Activated CD4-positive, alpha-beta T cell treated with anti-CD3 and anti-CD28 coated beads, Interleukin-2, Interleukin-4, amounts not matched to agents 100 ng/mL and 50 ng/mL, durations not matched to agents 16 hours and 8 hours (primary cell): Measurements from ENCODE around the gene DLGAP1.
"Not testable (repeated sequence)": the region's sequence is repeated elsewhere in the genome, so short reads cannot be mapped to it uniquely, and the experiment has no call there.

Experiments
- DNase-seq: peaks from one replicate; pipeline ENCODE4 v3.0.0-alpha.2; 2020; ENCODE audit warnings: low spot score

The DLGAP1 gene

DNA sequence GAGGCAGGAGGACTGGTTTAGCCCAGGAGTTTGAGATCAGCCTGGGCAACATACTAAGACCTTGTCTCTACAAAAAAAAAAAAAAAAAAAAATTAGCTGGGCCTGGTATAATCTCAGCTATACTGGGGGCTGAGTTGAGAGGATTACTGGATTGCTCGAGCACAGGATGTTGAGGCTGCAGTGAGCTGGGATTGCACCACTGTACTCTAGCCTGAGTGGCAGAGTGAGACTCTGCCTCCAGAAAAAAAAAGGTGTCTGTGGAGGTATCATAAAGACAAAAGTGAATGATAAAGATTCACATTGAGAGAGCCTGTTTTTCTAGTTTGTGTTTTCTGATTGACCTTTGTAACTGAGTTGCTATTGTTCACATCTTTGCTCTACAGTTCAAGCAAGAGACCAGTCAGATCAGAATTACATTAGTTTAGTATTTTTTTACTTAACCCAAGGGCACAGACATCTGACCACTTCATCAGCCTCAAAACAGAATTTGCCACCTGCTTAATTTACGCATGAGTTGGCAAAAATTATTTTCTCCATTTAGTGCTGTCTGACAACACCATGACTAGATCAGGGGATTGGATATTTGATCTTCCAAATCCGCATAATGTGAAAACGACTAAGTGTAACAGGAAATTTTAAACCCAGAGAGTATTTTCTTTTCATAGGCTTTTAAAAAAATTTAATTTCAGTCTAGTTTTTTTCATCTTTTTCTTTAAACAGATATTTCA, 734.1 kb downstream of the DLGAP1 start:
- DNase-seq = no peak

DNA sequence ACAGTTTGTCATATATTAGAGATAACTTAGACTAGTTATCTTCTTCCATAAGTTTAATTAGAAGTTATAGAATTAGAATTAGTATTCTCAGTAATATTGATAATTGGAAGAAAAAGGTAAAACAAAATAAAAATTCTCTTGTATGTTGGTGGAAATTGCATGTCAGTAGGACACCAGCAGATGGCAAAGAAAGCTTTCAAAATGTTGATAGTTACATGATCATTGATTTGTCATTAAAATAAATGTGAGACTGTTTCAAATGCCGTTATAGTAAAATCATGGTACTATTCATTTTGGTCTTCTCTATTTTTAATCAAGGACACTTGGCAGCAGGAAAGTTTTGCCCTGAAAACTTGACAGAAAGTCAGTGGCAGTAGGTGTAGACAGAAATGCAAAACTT, 734.9 kb downstream of the DLGAP1 start:
- DNase-seq = no peak

DNA sequence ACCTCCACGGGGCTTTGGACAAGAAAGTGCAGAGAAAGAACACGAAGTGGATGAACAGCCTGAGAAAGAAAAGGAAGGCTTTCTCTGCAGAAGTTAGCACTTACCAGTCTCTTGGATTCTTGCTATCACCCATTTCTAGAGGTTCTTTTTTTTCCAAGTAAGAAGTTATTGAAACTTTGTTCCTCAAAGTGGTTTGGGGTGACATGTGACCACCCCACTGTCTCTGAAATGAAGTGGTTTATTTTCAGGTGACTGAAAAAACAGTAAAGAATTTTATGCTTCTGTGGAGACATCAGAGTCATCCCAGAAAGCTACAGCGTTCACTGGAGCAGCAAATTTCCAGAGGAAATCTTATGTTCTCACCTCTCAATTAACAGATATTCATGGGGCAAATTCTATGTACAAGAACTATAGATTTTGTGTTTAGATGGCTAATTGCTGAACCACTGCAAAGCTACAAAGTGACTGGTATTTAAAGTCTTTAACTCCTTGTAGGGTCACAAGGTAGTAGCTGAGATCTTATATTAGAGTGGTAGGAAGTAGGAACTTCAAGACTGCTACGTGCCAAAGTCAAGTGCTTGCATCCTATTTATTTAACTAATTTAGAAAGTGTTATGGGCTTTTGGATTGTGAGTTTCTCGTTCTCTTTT, 737.6 kb downstream of the DLGAP1 start:
- DNase-seq = no peak

DNA sequence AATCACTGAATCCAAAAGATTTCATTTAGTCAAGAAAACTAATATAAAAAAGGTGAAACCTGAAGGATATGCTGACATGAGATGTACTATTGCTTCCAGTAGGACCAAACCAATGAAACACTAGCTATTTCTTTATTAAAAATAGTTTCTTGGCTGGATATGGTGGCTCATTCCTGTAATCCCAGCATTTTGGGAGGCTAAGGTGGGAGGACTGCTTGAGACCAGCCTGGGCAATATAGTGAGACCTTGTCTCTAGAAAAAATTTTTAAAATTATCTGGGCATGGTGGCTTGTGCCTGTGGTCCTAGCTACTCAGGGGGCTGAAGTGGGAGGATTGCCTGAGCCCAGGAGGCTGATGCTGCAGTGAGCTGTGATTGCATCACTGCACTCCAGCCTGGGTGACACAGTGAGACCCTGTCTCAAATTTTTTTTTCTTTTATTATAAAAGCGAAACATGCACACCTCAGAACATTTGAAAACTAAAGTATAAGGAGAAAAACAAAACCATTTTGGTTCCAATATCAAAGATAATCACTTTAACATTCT, 738.9 kb downstream of the DLGAP1 start:
- DNase-seq = no peak

DNA sequence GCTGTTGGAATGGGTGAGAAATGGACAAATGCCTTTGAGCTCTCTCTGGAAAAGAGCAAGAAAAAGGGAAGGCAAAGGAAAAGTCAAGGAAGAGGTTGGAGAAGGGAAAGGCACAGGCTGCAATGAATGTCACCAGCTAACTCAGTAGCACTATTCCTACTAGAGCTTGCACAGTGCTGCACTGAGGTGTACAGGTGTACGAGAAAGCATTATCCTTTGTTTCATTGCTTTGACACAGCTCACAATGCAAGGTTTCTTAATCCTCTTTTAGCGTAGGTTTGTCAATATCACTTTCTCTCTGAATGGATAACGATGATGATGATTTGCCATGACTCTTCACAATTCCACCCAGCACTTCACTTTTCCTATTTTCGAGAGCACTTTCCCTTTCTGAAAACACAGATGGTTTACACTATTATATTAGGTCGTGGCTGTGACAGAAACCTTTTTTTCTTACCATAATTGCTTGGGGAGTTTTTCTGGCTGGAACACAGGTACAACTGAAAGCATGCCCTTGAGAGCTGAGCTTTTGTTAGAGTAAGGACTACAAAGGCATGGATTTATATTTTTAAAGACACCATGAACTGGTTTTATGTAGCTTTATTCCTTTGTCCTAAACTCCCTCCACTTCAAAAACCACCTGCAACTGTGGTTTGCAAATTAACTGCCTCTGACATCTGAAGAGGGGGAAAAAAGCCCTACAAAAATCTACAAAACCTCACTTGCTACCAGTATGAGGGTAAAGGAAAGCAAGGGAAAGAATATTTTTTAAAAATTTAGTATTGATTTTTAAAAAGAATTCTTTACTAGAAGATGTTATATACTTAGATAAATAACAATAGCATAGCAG, 739.7 kb downstream of the DLGAP1 start:
- no peak for DNase-seq

DNA sequence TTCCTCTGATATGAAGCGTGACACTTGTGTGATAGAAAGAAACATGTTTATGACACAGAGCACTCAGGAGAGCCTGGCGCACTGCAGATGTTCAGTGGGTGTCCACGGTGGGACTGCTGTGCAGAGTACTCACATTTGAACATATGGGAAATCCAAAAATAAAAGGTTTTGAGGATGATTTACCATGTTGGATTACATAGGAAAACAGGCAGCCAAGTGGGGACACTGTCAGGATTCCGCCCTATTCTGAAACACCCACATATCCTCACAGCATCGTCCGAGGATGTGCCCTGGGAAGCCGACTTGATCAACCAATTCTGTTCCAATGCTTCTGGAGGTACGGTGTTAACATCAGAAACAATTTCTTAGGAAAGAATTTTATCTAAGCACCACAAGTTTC, 741.4 kb downstream of the DLGAP1 start:
- DNase-seq = no peak

DNA sequence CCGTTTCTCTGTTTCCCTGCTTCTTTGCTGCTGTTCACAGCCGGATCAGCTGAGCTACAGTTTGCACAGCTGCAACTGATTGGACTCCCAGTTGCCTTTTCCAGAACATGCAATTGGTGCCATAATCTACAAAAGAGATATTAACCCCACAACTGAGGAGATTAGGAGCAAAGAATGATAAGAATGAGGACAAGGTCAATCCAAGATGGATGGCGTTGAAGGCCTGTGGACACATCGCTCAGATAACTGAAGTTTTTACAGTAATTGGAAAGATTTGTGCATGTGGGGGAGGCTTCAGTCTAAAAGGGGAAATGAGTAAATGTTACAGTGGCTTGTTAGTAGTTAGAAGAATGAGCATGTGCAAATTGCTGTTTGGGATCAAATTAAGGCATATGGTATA, 741.9 kb downstream of the DLGAP1 start:
- no peak for DNase-seq

DNA sequence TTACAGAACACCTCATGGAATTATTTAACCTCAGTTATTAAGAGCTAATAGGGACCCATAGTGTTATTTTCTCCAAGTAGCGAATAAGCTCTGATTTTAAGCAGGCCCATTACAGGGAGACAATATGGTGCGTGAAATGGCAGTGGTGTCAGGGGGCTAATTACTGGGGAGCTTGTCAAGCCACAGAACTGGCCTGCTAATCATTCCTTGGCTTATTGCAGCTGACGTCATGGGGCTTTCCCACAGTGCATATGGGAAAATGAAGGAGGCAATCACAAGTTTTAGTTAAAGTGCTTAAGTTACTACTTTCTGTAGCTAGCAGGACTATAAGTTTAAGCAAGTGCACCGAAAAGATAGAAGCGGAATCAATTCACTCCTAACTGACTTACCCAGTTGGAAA, 742.6 kb downstream of the DLGAP1 start:
- DNase-seq = no peak

DNA sequence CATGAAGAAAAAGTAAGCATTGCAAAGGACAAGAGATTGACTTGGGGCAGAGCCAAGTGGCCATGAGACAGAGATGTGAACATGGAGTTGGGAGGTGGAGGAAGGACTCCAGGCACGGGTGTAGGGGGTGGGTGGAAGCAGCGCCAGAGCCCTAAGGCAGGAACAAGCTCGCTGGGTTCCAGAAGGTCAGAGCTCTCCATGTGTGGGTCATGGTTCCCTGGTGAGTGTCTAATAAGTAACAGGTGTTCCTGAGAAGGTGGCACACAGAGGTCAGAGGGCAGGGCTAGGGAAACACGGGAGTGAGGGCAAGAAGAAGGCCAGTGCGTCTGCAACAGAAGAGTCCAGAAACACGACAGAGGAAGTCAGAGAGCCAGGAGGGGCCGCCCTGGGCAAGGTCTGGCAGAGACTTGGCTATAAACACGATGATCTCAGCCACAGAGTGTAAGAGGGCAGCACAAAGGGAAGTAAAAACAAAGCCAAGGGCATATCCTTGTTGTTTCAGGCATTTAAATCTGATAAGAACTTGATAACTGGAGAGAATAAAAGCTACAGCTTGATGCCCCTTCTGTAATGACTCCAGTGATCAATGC, 744.3 kb downstream of the DLGAP1 start:
- no peak for DNase-seq

DNA sequence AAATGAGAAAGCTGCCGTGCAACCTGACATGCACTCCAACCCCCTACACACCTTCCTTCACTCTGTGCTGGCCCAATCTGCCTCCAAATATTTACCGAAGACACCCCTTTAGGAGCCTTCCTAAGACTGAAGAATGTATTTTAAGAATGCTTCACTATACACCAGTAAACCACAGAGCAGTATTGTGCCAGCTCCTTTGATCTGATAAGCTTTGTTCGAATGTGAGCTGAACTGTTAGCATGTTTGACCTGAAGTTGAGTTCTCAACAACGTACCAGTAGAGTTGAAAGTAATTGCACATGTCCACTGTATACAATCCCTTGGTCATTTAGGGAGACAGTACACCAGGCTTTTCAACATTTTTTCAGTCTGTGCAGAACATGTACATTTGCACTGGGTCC, 745.9 kb downstream of the DLGAP1 start:
- no peak for DNase-seq

DNA sequence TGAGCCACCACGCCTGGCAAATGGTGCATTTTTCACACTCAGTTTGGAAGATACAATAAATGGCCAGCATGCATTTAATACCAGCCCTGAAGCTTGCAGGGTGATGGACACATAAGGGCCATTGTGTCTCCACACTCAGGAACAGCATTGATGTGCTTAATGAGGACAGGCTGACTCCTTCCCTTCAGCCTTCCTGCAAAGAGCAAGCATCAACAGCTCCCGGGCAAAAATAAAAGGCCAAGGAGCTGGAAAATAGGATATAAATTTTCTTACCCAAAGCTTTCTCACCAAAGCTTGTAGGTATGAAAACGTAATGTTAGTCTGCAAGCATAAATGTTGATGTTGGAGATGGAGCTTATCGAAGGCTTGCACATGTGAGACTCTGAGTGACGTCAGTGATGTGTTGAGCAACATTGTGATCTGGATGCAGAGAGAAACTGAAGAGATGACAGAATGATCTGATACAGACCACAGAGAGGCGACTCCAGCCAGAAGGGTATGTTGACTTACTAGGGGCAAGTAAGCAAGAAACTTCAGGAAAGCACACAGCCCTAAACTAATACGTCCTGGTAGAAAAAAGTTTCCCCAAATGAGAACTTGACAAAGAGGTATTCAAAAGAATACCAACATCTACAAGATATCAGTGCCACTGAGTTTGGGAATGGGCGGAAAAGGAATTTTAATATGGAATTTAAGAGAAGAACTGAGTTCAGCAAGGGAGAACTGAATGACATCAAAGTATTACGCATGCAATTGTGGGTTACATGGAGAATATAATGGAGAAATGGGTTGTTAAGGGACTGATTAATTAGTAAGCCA, 748.6 kb downstream of the DLGAP1 start:
- no peak for DNase-seq

DNA sequence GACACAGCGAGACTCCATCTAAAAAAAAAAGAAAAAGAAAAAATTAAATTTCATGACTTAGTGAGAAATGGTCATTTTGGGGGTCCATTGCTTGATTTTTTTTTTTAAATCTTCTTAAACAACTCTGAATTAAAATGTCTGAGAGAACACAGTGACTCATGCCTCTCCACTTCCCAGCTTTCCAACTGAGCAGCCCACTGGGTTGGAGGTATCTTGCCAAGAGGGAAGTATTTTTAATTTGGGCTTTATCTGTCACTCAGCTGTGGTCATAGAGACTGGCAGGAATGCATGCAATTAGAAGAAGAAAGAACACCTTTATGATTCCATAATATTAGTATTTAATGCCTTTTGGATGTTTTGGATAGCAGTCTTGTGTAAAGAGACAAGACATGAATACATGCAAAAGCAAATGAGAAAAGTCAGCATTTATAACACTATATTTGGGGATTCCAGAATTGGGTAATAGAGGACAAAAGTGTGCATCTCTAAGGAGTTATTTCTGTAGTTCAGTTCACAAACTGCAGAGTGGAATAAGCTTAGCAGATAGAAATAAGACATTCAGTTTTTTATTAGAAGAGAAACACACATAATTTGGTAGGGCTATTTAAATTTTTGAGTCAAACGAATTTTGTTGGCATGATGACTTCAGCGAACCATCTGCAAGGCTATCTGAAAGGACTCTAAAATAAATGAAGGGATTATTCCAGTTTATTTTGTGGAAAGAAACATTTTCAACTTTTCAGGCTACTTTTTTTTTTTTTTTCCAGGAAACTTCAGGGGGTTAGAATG, 750.4 kb downstream of the DLGAP1 start:
- no peak for DNase-seq

DNA sequence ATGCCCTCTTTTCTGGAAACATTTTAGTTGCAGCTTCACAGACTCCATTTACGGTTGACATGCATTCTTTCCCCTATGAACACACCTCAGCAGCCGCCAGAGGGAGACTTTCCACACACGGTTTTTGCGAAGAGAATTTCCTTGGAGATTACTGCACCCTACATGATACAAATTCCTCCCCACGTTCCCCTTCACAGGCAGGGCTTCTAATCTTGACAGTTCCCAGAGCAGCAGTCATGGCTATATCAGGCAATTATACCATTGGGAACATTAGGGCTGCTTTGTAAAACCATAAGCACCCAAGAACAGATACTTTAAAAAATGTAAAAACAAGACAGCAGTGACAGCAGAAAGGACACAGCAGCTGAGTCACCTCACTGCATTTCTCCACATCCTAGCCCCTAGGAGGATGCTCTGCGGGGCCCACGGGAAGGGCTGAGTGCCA, 751.4 kb downstream of the DLGAP1 start:
- DNase-seq = peak; percentile 20

DNA sequence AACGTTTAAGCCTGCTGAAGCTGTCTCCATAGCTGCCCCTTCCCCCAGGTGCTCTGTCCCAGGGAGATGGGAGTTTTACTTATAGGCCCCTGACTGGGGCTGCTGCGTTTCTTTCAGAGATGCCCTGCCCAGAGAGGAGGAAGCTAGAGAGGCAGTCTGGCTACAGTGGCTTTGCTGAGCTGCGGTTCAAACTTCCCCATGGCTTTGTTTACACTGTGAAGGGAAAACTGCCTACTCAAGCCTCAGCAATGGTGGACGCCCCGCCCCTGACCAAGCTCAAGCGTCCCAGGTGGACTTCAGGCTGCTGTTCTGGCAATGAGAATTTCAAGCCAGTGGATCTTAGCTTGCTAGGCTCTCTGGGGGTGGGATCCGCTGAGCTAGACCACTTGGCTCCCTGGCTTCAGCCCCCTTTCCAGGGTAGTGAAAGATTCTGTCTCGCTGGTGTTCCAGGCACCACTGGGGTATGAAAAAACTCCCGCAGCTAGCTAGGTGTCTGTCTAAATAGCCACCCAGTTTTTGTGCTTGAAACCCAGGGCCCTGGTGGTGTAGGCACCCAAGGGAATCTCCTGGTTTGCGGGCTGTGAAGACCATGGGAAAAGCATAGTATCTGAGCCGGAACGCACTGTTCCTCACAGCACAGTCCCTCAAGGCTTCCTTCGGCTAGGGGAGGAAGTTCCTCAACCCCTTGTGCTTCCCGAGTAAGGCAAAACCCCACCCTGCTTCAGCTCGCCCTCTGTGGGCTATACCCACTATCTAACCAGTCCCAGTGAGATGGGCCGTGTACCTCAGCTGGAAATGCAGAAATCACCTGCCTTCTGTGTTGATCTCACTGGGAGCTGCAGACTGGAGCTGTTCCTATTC, 755.2 kb downstream of the DLGAP1 start:
- not testable (repeated sequence) for DNase-seq

DNA sequence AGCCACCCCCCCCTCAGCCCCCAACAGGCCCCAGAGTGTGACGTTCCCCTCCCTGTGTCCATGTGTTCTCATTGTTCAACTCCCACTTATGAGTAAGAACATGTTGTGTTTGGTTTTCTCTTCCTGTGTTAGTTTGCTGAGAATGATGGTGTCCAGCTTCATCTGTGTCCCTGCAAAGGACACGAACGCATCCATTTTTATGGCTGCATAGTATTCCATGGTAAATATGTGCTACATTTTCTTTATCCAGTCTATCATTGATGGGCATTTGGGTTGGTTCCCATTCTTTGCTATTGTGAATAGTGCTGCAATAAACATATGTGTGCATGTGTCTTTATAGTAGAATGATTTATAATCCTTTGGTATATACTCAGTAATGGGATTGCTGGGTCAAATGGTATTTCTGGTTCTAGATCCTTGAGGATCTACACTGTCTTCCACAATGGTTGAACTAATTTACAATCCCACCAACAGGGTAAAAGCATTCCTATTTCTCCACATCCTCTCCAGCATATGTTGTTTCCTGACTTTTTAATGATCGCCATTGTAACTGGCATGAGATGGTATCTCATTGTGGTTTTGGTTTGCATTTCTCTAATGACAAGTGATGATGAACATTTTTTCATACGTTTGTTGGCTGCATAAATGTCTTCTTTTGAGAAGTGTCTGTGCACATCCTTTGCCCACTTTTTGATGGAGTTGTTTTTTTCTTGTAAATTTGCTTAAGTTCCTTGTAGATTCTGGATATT, 760.9 kb downstream of the DLGAP1 start:
- DNase-seq = not testable (repeated sequence)

DNA sequence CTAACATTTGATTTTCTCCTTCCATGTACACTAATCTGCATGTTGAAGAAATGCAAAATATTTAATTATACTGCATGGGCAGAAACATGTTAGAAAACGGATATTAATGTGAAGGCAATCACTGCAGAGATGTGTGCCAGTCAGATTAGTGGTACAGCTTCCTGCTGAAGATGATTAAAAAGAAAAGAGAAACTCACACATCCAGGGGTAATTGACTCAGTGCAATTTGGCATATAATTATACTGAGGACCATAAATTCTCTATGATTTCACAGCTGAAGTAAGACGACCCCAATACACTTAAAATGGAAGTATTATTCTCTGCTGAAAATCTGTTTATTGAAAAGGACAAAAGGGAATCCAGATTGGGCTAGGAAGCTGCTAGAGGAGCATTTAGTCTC, 761.7 kb downstream of the DLGAP1 start:
- DNase-seq = peak; percentile 24

DNA sequence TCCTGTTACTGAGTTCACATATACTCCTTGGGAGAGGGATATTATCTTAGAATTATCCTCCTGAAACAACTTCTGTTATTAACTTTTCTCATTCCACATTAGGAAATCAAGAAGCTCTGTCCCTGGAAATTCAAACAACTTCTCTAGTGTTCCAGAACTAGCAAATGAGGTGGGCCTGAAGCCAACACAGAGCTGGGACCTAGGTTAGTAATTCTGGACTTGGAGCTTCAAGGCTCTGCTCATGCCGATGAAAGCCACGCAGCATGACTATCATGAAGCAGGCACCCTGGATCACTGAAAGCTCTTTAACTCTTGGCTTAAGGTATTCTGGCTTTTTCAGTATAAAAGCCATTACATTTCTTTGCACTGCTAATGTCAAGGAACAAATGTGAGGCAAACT, 762.4 kb downstream of the DLGAP1 start:
- no peak for DNase-seq

DNA sequence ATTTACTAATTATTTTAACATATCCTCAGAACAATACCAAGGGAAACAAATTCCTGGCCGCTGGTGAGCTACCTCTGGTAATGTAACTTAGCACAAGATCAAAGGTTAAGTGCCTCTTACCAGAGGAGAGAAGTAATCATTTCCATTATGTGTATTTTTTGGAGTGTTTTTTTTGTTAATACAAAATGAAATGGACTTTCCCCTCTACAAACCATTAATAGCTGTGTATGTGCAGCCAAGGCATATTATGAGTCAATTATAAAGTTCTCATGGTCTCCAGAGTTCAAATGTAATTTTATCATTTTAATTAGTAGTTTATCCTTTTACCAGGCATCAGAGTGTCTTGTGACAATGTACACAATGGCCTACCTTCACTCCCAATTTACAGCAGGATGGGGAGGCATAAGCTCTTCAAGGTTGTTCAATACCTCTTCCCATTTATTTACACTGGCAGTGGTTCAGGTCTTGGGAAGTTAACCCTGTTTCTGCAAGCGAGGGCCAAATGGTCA, 762.9 kb downstream of the DLGAP1 start:
- DNase-seq = no peak

DNA sequence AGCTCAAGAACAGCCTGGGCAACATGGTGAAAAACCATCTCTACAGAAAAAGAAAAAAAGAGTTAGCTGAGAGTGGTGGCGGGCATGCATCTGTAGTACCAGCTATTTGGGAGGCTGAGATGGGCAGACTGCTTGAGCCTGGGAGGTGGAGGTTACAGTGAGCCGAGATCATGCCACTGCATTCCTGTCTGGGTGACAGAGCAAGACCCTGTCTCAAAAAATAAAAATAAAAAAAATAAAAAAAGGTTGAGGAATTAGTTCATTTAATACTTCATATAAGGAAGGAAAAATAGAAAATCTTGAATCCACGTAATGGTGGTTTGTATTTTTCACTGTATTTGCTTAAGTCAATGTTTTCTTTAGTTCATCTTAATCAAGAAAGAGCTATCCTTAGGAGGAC, 763.4 kb downstream of the DLGAP1 start:
- no peak for DNase-seq
